Stomach (tissue), 9 donors: ENCODE data around the gene GATA3. TPM values are rescaled to one million over a fixed set of nuclear protein-coding genes. Genes with fewer than 3 reads are reported as not detected.

Source experiments
- DNase-seq, 2 donors: peaks; one replicate each; pipeline versions ENCODE4 v3.0.0 to v3.0.0-alpha.2; 2013 to 2019
- H3K27ac ChIP-seq, 5 donors: fragments of 200-600 bp in 4 of 5; sonication (generic) in 4 of 5; one replicate each; pipeline ENCODE4 v1.5.1; 2013 to 2019; ENCODE audit warnings: mild to moderate bottlenecking in 1 of 5, moderate library complexity in 1 of 5
- H3K27me3 ChIP-seq, 3 donors: fragments of 200-600 bp; sonication (generic); one replicate each; pipeline ENCODE4 v1.5.1; 2017 to 2019; ENCODE audit warnings: mixed run types in 1 of 3
- H3K36me3 ChIP-seq, 4 donors: fragments of 200-600 bp; sonication (generic); 1 replicate in 3 of 4; 2 replicates in 1 of 4; pipeline ENCODE4 v1.5.1; 2016 to 2019
- H3K4me1 ChIP-seq, 4 donors: fragments of 200-600 bp; sonication (generic); one replicate each; pipeline ENCODE4 v1.5.1; 2016 to 2019
- H3K4me3 ChIP-seq, 4 donors: fragments of 200-600 bp; sonication (generic) in 3 of 4; one replicate each; pipeline ENCODE4 v1.5.1; 2016 to 2019; ENCODE audit warnings: mild to moderate bottlenecking in 1 of 4
- H3K9me3 ChIP-seq, 4 donors: fragments of 200-600 bp; sonication (generic); one replicate each; pipeline ENCODE4 v1.5.1; 2016 to 2019
- CTCF ChIP-seq, 7 experiments: fragments of 450-650 bp in 4 of 7; fragments of 200-600 bp in 3 of 7; sonication (generic) in 3 of 7; IDR thresholded peaks; one replicate each; pipeline ENCODE4 v1.5.1; 2016 to 2019; ENCODE audit warnings: antibody characterized with exemption in 7 of 7, control low read depth in 2 of 7, mild to moderate bottlenecking in 1 of 7
- EP300 ChIP-seq: sonication (generic); formaldehyde crosslinking; IDR thresholded peaks from one replicate; pipeline ENCODE4 v1.6.1; 2017; ENCODE audit warnings: antibody characterized with exemption
- POLR2A ChIP-seq, 4 donors: fragments of 450-650 bp; IDR thresholded peaks; one replicate each; pipeline ENCODE4 v1.6.1; 2016; ENCODE audit warnings: antibody characterized with exemption in 4 of 4, control low read depth in 2 of 4, mild to moderate bottlenecking in 1 of 4, moderate library complexity in 1 of 4
- POLR2AphosphoS5 ChIP-seq, 3 donors: sonication (generic); formaldehyde crosslinking; IDR thresholded peaks; one replicate each; pipeline ENCODE4 v1.6.1; 2016; ENCODE audit warnings: antibody characterized with exemption in 3 of 3
- WGBS, 5 donors: extraction: QIAGEN DNeasy Blood & Tissue Kit in 3 of 5; methylation state at CpG; one replicate each; pipeline versions ENCODE4 v1.1.5 to v1.1.7; 2013 to 2018; 5-methylcytosine and 5-hydroxymethylcytosine counted together
- intact Hi-C: fragments of 100-400 bp; cut with DNase I; formaldehyde crosslinking; loops from one replicate; pipeline ENCODE4 v1.15.1; 2023; ENCODE audit warnings: low total_unique reads
- polyA plus RNA-seq, 3 donors: library from polyadenylated mRNA; stranded (reverse); fragments of 200-250 nt; gene quantifications; one replicate each; pipeline ENCODE4 v1.2.3, GENCODE V29; 2013
- total RNA-seq, 5 donors: library from RNA; depleted of rRNA; stranded (reverse); fragments of >200 nt; gene quantifications; one replicate each; pipeline versions ENCODE4 v1.1.0 to v1.2.3, GENCODE V29; 2014 to 2016
- donor health status: healthy with polysubstance abuse.
- donor health status: Bipolar disorder and iron deficiency.
- donor health status: healthy.

GATA3 gene
- total and polyA plus RNA-seq, 8 donors = 0.12 to 1.2 (median 0.18) TPM; not detected in 2

GRCh38 chr10:8114741-8115617, 60.5 kb downstream of the GATA3 start:
- WGBS, 5 donors = 79 to 87% (median 82%) methylated on average over 13 of the region's 13 CpGs
- Histone ChIP-seq H3K4me3 (no peak overlapping the region), H3K4me1 (no peaks in the 10 kb centered on the region), H3K36me3 (no peaks in the 10 kb centered on the region), H3K27ac (no peak overlapping the region), H3K9me3 (no peaks in the 10 kb centered on the region), H3K27me3 (no peaks in the 10 kb centered on the region)
- intact Hi-C loops = no loop called here
- TF ChIP-seq POLR2A (IDR thresholded peaks at IDR 0.05) (no peak), EP300 (no peak), POLR2AphosphoS5 (IDR thresholded peaks at IDR 0.05) (no peak), CTCF (IDR thresholded peaks at IDR 0.05) (no peak)
- no peak for DNase-seq

GRCh38 chr10:8115618-8115980, 61.1 kb downstream of the GATA3 start:
- no peak for TF ChIP-seq CTCF (IDR thresholded peaks at IDR 0.05)
- TF ChIP-seq POLR2A (IDR thresholded peaks at IDR 0.05) = no peak
- no peak for TF ChIP-seq POLR2AphosphoS5 (IDR thresholded peaks at IDR 0.05)
- TF ChIP-seq EP300 = no peak
- H3K4me3 ChIP-seq = no peak overlapping the region
- no peaks in the 10 kb centered on the region for H3K4me1 ChIP-seq
- H3K36me3 ChIP-seq = no peaks in the 10 kb centered on the region
- no peak overlapping the region for H3K27ac ChIP-seq
- intact Hi-C loops = no loop called here
- no peaks in the 10 kb centered on the region for H3K9me3 ChIP-seq
- no peaks in the 10 kb centered on the region for H3K27me3 ChIP-seq
- 84 to 93% (median 90%) methylated on average over 3 of the region's 3 CpGs for WGBS, 5 donors
- DNase-seq = no peak

- no peaks in the 10 kb centered on the region for H3K36me3 ChIP-seq
- TF ChIP-seq CTCF (IDR thresholded peaks at IDR 0.05) (no peak), EP300 (no peak), POLR2AphosphoS5 (IDR thresholded peaks at IDR 0.05) (no peak), POLR2A (IDR thresholded peaks at IDR 0.05) (no peak)
- no peak for DNase-seq
- no peak overlapping the region for H3K27ac ChIP-seq
- WGBS, 5 donors = 59 to 77% (median 64%) methylated on average over 5 of the region's 5 CpGs
- no peaks in the 10 kb centered on the region for H3K9me3 ChIP-seq
- intact Hi-C loops = no loop called here
- H3K4me3 ChIP-seq = no peak overlapping the region
- H3K27me3 ChIP-seq = no peaks in the 10 kb centered on the region
- H3K4me1 ChIP-seq = no peaks in the 10 kb centered on the region
Observed at GRCh38 chr10:8116474-8116873, 62.0 kb downstream of the GATA3 start.

- TF ChIP-seq EP300 (no peak), POLR2A (IDR thresholded peaks at IDR 0.05) (no peak), POLR2AphosphoS5 (IDR thresholded peaks at IDR 0.05) (no peak), CTCF (IDR thresholded peaks at IDR 0.05) (no peak)
- WGBS, 5 donors = 54 to 65% (median 62%) methylated on average over 11 to 12 of the region's 12 CpGs
Observed at GRCh38 chr10:8116926-8117493, 62.5 kb downstream of the GATA3 start.

More at GRCh38 chr10:8116926-8117493, 62.5 kb downstream of the GATA3 start:
- Histone ChIP-seq H3K9me3 (no peaks in the 10 kb centered on the region), H3K4me3 (no peak overlapping the region), H3K27me3 (no peaks in the 10 kb centered on the region), H3K4me1 (no peaks in the 10 kb centered on the region), H3K36me3 (no peaks in the 10 kb centered on the region), H3K27ac (no peak overlapping the region)
- no peak for DNase-seq
- intact Hi-C loops = no loop called here
